SK-N-SH (cell line): ENCODE measurements around the gene GRM5. TPM values are rescaled to one million over a fixed set of nuclear protein-coding genes. Genes with fewer than 3 reads are reported as not detected.

Source experiments
- CTCF ChIA-PET: fragments of 300-600, 350-600 bp; formaldehyde crosslinking; extraction: SDS; loops from one replicate; lab custom pipeline; 2021; lab: Yijun Ruan, JAX
- POLR2A ChIA-PET: fragments of 350-600 bp; sonication (Branson Sonifier 250); formaldehyde crosslinking; extraction: SDS; loops from one replicate; lab custom pipeline; 2020; ENCODE audit warnings: antibody characterized with exemption, inconsistent platforms; lab: Yijun Ruan, JAX
- DNase-seq: peaks from one replicate; pipeline ENCODE4 v3.0.0; 2012
- H2AFZ ChIP-seq: fragments of 200-600 bp; sonication (generic); 2 replicates; pipeline ENCODE4 v1.8.1; 2016; ENCODE audit warnings: antibody characterized with exemption, mild to moderate bottlenecking, low read depth
- H3F3A ChIP-seq: fragments of 200-600 bp; sonication (generic); replicated peaks from 2 replicates; pipeline ENCODE3; 2016; ENCODE audit warnings: antibody characterized with exemption, mild to moderate bottlenecking; ENCODE audit not compliant: insufficient read depth
- H3K27ac ChIP-seq, 2 experiments: fragments of 200-500 bp in 1 of 2; fragments of 200-600 bp in 1 of 2; sonication (Bioruptor generic) in 1 of 2; sonication (generic), shearing (Covaris generic) in 1 of 2; 2 replicates each; pipeline versions ENCODE4 v1.5.1 to v1.6.1; 2014 to 2016; ENCODE audit warnings: low read depth in 2 of 2, inconsistent platforms in 1 of 2, low read length in 1 of 2, mild to moderate bottlenecking in 1 of 2, mixed read lengths in 1 of 2
- H3K27me3 ChIP-seq: fragments of 200-600 bp; sonication (generic), shearing (Covaris generic); 2 replicates; pipeline ENCODE4 v1.6.1; 2016; ENCODE audit warnings: mixed run types; ENCODE audit not compliant: insufficient read depth
- H3K36me3 ChIP-seq, 2 experiments: fragments of 200-500 bp in 1 of 2; fragments of 200-600 bp in 1 of 2; sonication (Bioruptor generic) in 1 of 2; sonication (generic) in 1 of 2; replicated peaks in 1 of 2; 2 replicates each; pipeline versions ENCODE3 to v1.5.1; 2014 to 2016; ENCODE audit warnings: low read length in 1 of 2, mild to moderate bottlenecking in 1 of 2; ENCODE audit not compliant: insufficient read depth in 2 of 2, control insufficient read depth in 1 of 2
- H3K4me1 ChIP-seq, 2 experiments: fragments of 200-500 bp in 1 of 2; fragments of 200-600 bp in 1 of 2; sonication (Bioruptor generic) in 1 of 2; sonication (generic), shearing (Covaris generic) in 1 of 2; 2 replicates each; pipeline versions ENCODE4 v1.5.1 to v1.6.1; 2014 to 2016; ENCODE audit warnings: low read depth in 1 of 2, low read length in 1 of 2, mixed run types in 1 of 2; ENCODE audit not compliant: insufficient read depth in 2 of 2, control insufficient read depth in 1 of 2
- H3K4me2 ChIP-seq: fragments of 200-600 bp; sonication (generic), shearing (Covaris generic); 2 replicates; pipeline ENCODE4 v1.6.1; 2017; ENCODE audit warnings: mixed run types
- H3K4me3 ChIP-seq, 2 experiments: fragments of 200-500 bp in 1 of 2; fragments of 200-600 bp in 1 of 2; sonication (Bioruptor generic) in 1 of 2; sonication (generic), shearing (Covaris generic) in 1 of 2; 2 replicates each; pipeline versions ENCODE4 v1.5.1 to v1.8.1; 2014 to 2016; ENCODE audit warnings: low read depth in 2 of 2, inconsistent platforms in 1 of 2, low read length in 1 of 2, mild to moderate bottlenecking in 1 of 2, mixed read lengths in 1 of 2, moderate library complexity in 1 of 2
- H3K79me2 ChIP-seq: fragments of 200-600 bp; sonication (generic); 2 replicates; pipeline ENCODE4 v1.8.1; 2017; ENCODE audit warnings: mild to moderate bottlenecking; ENCODE audit not compliant: insufficient read depth
- H3K9ac ChIP-seq: fragments of 200-600 bp; sonication (generic); 2 replicates; pipeline ENCODE4 v1.6.1; 2017; ENCODE audit warnings: mixed run types
- H3K9me2 ChIP-seq: fragments of 200-600 bp; sonication (generic); 2 replicates; pipeline ENCODE4 v1.6.1; 2017; ENCODE audit warnings: mixed run types
- H3K9me3 ChIP-seq: fragments of 200-600 bp; sonication (generic); 2 replicates; pipeline ENCODE4 v1.6.1; 2017; ENCODE audit warnings: mixed run types, mild to moderate bottlenecking, moderate library complexity
- H4K20me1 ChIP-seq: fragments of 200-600 bp; sonication (generic); 2 replicates; pipeline ENCODE4 v1.6.1; 2017; ENCODE audit warnings: mild to moderate bottlenecking, mixed run types; ENCODE audit not compliant: insufficient read depth
- ELF1 ChIP-seq: IDR thresholded peaks from 2 replicates; pipeline ENCODE4 v1.4.0; 2012
- FOSL2 ChIP-seq: IDR thresholded peaks from 2 replicates; pipeline ENCODE4 v1.4.0; 2012; ENCODE audit warnings: low read depth, mild to moderate bottlenecking, moderate library complexity, borderline replicate concordance
- FOXJ3 ChIP-seq: sonication (generic); formaldehyde crosslinking; IDR thresholded peaks from 2 replicates; pipeline ENCODE4 v1.5.1; 2020; ENCODE audit warnings: mild to moderate bottlenecking, missing genetic modification reagents
- FOXM1 ChIP-seq: IDR thresholded peaks from 2 replicates; pipeline ENCODE4 v1.4.0; 2012; ENCODE audit warnings: low read depth, mild to moderate bottlenecking
- GABPA ChIP-seq: IDR thresholded peaks from 2 replicates; pipeline ENCODE4 v1.4.0; 2012; ENCODE audit warnings: low read depth, mild to moderate bottlenecking
- GATA2 ChIP-seq: sonication (generic); formaldehyde crosslinking; IDR thresholded peaks from 2 replicates; pipeline ENCODE4 v1.5.0; 2020; ENCODE audit warnings: mild to moderate bottlenecking, missing genetic modification reagents
- JUND ChIP-seq: IDR thresholded peaks from 2 replicates; pipeline ENCODE4 v1.4.0; 2012
- MEF2A ChIP-seq: IDR thresholded peaks from 2 replicates; pipeline ENCODE4 v1.4.0; 2012; ENCODE audit warnings: low read depth, borderline replicate concordance
- MXI1 ChIP-seq: IDR thresholded peaks from 2 replicates; pipeline ENCODE4 v1.6.1; 2012; ENCODE audit warnings: mild to moderate bottlenecking, low read depth, low read length, improper control_type of control experiment
- NFIC ChIP-seq: IDR thresholded peaks from 2 replicates; pipeline ENCODE4 v1.4.0; 2012; ENCODE audit warnings: borderline replicate concordance
- NRF1 ChIP-seq: IDR thresholded peaks from 2 replicates; pipeline ENCODE4 v1.6.1; 2012; ENCODE audit warnings: low read depth, mild to moderate bottlenecking, low read length
- POLR2AphosphoS5 ChIP-seq: IDR thresholded peaks from 2 replicates; pipeline ENCODE4 v1.6.1; 2012; ENCODE audit warnings: low read depth, low read length
- RCOR1 ChIP-seq: fragments of 150-350 bp; IDR thresholded peaks from 2 replicates; pipeline ENCODE4 v1.6.1; 2017; ENCODE audit warnings: antibody characterized with exemption, low read length
- RFX5 ChIP-seq: IDR thresholded peaks from 2 replicates; pipeline ENCODE4 v1.6.1; 2012; ENCODE audit warnings: mild to moderate bottlenecking, improper control_type of control experiment, low read length
- RXRA ChIP-seq: IDR thresholded peaks from 2 replicates; pipeline ENCODE4 v1.4.0; 2012; ENCODE audit warnings: low read depth, mild to moderate bottlenecking, borderline replicate concordance
- SIN3A ChIP-seq: IDR thresholded peaks from 2 replicates; pipeline ENCODE4 v1.6.1; 2012; ENCODE audit warnings: low read depth, mild to moderate bottlenecking, low read length, moderate library complexity, borderline replicate concordance
- TAF1 ChIP-seq: IDR thresholded peaks from 2 replicates; pipeline ENCODE4 v1.6.1; 2012; ENCODE audit warnings: low read depth, mild to moderate bottlenecking, low read length, moderate library complexity, borderline replicate concordance
- TEAD4 ChIP-seq: IDR thresholded peaks from 2 replicates; pipeline ENCODE4 v1.4.0; 2012; ENCODE audit warnings: mild to moderate bottlenecking, borderline replicate concordance; ENCODE audit not compliant: insufficient read depth
- YY1 ChIP-seq: IDR thresholded peaks from 2 replicates; pipeline ENCODE4 v1.4.0; 2012; ENCODE audit warnings: low read depth, mild to moderate bottlenecking
- WGBS: methylation state at CpG from one replicate; pipeline ENCODE4 v1.1.6; 2017; ENCODE audit warnings: low lambda C conversion rate; 5-methylcytosine and 5-hydroxymethylcytosine counted together
- polyA plus RNA-seq, 3 experiments: library from polyadenylated mRNA; depleted of rRNA; stranded (reverse); fragments of >200 nt; gene quantifications; 2 replicates each; pipeline ENCODE4 v1.2.3, GENCODE V29; 2012
- TF ChIP-seq, protein P1 (sequence below): IDR thresholded peaks from 2 replicates; pipeline ENCODE4 v1.4.0; 2012; ENCODE audit warnings: low read depth
- TF ChIP-seq, protein P2 (sequence below): IDR thresholded peaks from 2 replicates; pipeline ENCODE4 v1.6.1; 2012; ENCODE audit warnings: mild to moderate bottlenecking, low read depth, low read length, moderate library complexity
- TF ChIP-seq, protein P3 (sequence below): IDR thresholded peaks from 2 replicates; pipeline ENCODE4 v1.4.0; 2012; ENCODE audit warnings: low read depth, borderline replicate concordance
- TF ChIP-seq, protein P4 (sequence below): fragments of 150-350 bp; IDR thresholded peaks from 2 replicates; pipeline ENCODE4 v1.6.1; 2016; ENCODE audit warnings: mild to moderate bottlenecking, low read depth, low read length
- TF ChIP-seq, protein P5 (sequence below): IDR thresholded peaks from 2 replicates; pipeline ENCODE4; 2012

GRM5 gene
- polyA plus RNA-seq, 1 of the 3 experiments (the other 2 are of a cell fraction), result not detected

DNA sequence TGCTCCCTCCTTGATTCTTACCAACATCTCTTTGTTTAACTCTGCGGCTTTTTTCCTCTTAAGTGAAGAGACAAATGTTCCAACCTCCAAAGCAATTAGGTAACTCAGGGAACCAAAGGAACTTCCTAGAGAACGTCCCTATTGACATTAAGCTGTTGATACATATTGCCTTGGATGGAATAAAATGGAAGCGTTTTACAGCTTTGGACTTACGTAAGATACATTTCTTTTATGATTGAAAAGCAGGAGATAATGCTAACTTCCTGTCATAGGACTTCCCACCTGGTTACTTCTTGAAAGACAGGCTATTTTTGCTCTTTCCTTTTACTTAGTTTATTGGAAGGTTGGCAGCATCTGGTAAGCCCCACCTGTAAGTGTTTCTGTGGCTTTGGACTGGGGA, 482.5 kb downstream of the GRM5 start (continued):
- TF ChIP-seq RFX5 (no peak), TEAD4 (no peak), JUND (no peak), TAF1 (no peak), SIN3A (no peak), MXI1 (no peak), RXRA (no peak), YY1 (no peak)
- TF ChIP-seq, protein P1, sequence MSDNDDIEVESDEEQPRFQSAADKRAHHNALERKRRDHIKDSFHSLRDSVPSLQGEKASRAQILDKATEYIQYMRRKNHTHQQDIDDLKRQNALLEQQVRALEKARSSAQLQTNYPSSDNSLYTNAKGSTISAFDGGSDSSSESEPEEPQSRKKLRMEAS, result no peak
- TF ChIP-seq, protein P2, sequence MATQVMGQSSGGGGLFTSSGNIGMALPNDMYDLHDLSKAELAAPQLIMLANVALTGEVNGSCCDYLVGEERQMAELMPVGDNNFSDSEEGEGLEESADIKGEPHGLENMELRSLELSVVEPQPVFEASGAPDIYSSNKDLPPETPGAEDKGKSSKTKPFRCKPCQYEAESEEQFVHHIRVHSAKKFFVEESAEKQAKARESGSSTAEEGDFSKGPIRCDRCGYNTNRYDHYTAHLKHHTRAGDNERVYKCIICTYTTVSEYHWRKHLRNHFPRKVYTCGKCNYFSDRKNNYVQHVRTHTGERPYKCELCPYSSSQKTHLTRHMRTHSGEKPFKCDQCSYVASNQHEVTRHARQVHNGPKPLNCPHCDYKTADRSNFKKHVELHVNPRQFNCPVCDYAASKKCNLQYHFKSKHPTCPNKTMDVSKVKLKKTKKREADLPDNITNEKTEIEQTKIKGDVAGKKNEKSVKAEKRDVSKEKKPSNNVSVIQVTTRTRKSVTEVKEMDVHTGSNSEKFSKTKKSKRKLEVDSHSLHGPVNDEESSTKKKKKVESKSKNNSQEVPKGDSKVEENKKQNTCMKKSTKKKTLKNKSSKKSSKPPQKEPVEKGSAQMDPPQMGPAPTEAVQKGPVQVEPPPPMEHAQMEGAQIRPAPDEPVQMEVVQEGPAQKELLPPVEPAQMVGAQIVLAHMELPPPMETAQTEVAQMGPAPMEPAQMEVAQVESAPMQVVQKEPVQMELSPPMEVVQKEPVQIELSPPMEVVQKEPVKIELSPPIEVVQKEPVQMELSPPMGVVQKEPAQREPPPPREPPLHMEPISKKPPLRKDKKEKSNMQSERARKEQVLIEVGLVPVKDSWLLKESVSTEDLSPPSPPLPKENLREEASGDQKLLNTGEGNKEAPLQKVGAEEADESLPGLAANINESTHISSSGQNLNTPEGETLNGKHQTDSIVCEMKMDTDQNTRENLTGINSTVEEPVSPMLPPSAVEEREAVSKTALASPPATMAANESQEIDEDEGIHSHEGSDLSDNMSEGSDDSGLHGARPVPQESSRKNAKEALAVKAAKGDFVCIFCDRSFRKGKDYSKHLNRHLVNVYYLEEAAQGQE, result no peak

DNA sequence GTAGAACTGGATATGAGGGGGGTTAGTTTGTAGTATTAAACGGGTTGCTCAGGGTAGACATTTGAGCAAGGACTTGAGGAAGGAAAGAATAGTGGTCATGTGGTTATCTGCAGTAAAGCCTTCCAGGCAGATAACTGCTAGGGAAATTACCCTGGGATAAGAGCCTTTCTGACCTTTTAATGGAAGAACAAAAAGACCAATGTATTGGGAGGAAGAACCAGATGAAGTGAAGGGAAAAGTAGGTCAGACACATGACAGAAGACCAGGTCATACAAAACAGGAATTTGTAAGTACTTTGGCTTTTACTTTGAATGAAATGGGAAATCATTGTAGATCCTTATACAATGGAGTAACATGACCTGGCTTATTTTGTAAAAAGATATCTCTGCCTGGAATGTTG, 486.3 kb downstream of the GRM5 start:
- H3K4me3 ChIP-seq, result no peak overlapping the region
- TF ChIP-seq YY1, result no peak
- TF ChIP-seq FOSL2, result no peak
- TF ChIP-seq FOXJ3, result no peak
- TF ChIP-seq GABPA, result no peak
- TF ChIP-seq FOXM1, result no peak
- TF ChIP-seq, protein P3, sequence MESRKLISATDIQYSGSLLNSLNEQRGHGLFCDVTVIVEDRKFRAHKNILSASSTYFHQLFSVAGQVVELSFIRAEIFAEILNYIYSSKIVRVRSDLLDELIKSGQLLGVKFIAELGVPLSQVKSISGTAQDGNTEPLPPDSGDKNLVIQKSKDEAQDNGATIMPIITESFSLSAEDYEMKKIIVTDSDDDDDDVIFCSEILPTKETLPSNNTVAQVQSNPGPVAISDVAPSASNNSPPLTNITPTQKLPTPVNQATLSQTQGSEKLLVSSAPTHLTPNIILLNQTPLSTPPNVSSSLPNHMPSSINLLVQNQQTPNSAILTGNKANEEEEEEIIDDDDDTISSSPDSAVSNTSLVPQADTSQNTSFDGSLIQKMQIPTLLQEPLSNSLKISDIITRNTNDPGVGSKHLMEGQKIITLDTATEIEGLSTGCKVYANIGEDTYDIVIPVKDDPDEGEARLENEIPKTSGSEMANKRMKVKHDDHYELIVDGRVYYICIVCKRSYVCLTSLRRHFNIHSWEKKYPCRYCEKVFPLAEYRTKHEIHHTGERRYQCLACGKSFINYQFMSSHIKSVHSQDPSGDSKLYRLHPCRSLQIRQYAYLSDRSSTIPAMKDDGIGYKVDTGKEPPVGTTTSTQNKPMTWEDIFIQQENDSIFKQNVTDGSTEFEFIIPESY, result no peak
- no peak for TF ChIP-seq GATA2 (CRISPR knock-in tag)
- no peak for TF ChIP-seq NRF1
- TF ChIP-seq, protein P1, result no peak
- TF ChIP-seq MEF2A, result no peak
- TF ChIP-seq, protein P4, sequence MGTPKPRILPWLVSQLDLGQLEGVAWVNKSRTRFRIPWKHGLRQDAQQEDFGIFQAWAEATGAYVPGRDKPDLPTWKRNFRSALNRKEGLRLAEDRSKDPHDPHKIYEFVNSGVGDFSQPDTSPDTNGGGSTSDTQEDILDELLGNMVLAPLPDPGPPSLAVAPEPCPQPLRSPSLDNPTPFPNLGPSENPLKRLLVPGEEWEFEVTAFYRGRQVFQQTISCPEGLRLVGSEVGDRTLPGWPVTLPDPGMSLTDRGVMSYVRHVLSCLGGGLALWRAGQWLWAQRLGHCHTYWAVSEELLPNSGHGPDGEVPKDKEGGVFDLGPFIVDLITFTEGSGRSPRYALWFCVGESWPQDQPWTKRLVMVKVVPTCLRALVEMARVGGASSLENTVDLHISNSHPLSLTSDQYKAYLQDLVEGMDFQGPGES, result no peak
- TF ChIP-seq POLR2AphosphoS5, result no peak
- TF ChIP-seq, protein P5, sequence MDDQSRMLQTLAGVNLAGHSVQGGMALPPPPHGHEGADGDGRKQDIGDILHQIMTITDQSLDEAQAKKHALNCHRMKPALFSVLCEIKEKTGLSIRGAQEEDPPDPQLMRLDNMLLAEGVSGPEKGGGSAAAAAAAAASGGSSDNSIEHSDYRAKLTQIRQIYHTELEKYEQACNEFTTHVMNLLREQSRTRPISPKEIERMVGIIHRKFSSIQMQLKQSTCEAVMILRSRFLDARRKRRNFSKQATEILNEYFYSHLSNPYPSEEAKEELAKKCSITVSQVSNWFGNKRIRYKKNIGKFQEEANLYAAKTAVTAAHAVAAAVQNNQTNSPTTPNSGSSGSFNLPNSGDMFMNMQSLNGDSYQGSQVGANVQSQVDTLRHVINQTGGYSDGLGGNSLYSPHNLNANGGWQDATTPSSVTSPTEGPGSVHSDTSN, result no peak
- TF ChIP-seq RCOR1, result no peak
- TF ChIP-seq RFX5, result no peak
- no peak for TF ChIP-seq ELF1
- no peak for TF ChIP-seq NFIC
- no peak for TF ChIP-seq MXI1
- no peaks in the 10 kb centered on the region for H4K20me1 ChIP-seq
- no peaks in the 10 kb centered on the region for H3K36me3 ChIP-seq
- peaks cover 2% of the 10 kb centered on the region; the same call in 1 of the 2 replicates for H3K27me3 ChIP-seq
- DNase-seq, result no peak
- H2AFZ ChIP-seq, result no peak overlapping the region
- 0% methylated on average over 1 of the region's 1 CpG for WGBS
- no peak overlapping the region for H3K27ac ChIP-seq
- POLR2A ChIA-PET, result no interaction called here
- CTCF ChIA-PET, result interaction anchor here (1.1 kb wide), 1 partner anchor 35 kb away, joined by 3 read pairs; no protein-coding TSS in a partner anchor
- no peaks in the 10 kb centered on the region for H3K9me3 ChIP-seq
- H3F3A ChIP-seq, result no peaks in the 10 kb centered on the region
- H3K4me1 ChIP-seq, result no peaks in the 10 kb centered on the region
- H3K4me2 ChIP-seq, result no peak overlapping the region
- H3K9me2 ChIP-seq, result no peaks in the 10 kb centered on the region
- H3K79me2 ChIP-seq, result no peaks in the 10 kb centered on the region
- no peak overlapping the region for H3K9ac ChIP-seq
